Measurements from ENCODE around the gene FIGLA. TPM values are rescaled to one million over a fixed set of nuclear protein-coding genes. Genes with fewer than 3 reads are reported as not detected.

The FIGLA gene
- total and polyA plus RNA-seq, 10 donors, result 0.14 to 0.39 TPM; not detected in 8

- peaks cover 0 to 66% (median 6%) of the 10 kb centered on the region in 7 donors for H3K27me3 ChIP-seq (replicated peaks in 1 of 7)
- no peaks in the 10 kb centered on the region for H3K36me3 ChIP-seq
- 90 to 93% (median 92%) methylated on average over 3 of the region's 3 CpGs for WGBS, 5 donors
- no peak overlapping the region for H3K4me3 ChIP-seq
- no peak overlapping the region for H3K27ac ChIP-seq
- H3K4me1 ChIP-seq, result no peaks in the 10 kb centered on the region
- no peak for DNase-seq
- peaks cover 0 to 11% (median 0%) of the 10 kb centered on the region in 8 donors for H3K9me3 ChIP-seq
- TF ChIP-seq, protein P1, sequence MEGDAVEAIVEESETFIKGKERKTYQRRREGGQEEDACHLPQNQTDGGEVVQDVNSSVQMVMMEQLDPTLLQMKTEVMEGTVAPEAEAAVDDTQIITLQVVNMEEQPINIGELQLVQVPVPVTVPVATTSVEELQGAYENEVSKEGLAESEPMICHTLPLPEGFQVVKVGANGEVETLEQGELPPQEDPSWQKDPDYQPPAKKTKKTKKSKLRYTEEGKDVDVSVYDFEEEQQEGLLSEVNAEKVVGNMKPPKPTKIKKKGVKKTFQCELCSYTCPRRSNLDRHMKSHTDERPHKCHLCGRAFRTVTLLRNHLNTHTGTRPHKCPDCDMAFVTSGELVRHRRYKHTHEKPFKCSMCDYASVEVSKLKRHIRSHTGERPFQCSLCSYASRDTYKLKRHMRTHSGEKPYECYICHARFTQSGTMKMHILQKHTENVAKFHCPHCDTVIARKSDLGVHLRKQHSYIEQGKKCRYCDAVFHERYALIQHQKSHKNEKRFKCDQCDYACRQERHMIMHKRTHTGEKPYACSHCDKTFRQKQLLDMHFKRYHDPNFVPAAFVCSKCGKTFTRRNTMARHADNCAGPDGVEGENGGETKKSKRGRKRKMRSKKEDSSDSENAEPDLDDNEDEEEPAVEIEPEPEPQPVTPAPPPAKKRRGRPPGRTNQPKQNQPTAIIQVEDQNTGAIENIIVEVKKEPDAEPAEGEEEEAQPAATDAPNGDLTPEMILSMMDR (IDR thresholded peaks at IDR 0.05 in 8 of 11, conservative IDR thresholded peaks at IDR 0.05 in 3 of 11), result no peak
- TF ChIP-seq POLR2AphosphoS5 (IDR thresholded peaks at IDR 0.05) (no peak), POLR2A (IDR thresholded peaks at IDR 0.05) (no peak)
- intact Hi-C loops (cut with DNase I; ENCODE audit: low total_unique reads), result no loop called here
Observed at GRCh38 chr2:70776266-70776665, 14.2 kb downstream of the FIGLA start.

DNA sequence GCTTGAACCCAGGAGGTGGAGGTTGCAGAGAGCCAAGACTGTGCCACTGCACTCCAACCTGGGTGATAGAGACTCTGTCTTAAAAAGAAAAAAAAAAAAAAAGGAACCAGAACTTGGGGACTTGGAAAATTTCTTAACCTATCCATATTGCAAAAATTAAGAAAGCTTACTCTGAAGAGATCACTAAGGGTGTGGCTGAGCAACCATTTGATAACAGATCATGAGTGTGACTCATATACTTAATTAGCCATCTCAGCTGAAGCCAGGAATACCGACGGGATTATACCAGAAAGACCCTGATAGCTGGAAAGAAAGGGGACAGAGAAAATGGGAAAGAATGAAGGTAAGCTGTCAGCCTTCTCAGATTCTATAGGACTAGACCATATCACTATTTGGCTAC is 15.3 kb downstream of the FIGLA start:
- Histone ChIP-seq H3K4me3 (no peak overlapping the region), H3K4me1 (no peaks in the 10 kb centered on the region), H3K27ac (no peak overlapping the region), H3K27me3 (replicated peaks in 1 of 7) (peaks cover 0 to 66% (median 6%) of the 10 kb centered on the region in 7 donors), H3K9me3 (peaks cover 0 to 11% (median 0%) of the 10 kb centered on the region in 8 donors), H3K36me3 (no peaks in the 10 kb centered on the region)
- WGBS, 5 donors, result 71 to 91% (median 77%) methylated on average over 2 of the region's 2 CpGs
- no peak for TF ChIP-seq POLR2A (IDR thresholded peaks at IDR 0.05)
- TF ChIP-seq, protein P1 (IDR thresholded peaks at IDR 0.05 in 8 of 11, conservative IDR thresholded peaks at IDR 0.05 in 3 of 11), result no peak
- no peak for TF ChIP-seq POLR2AphosphoS5 (IDR thresholded peaks at IDR 0.05)
- no peak for DNase-seq
- intact Hi-C loops (cut with DNase I; ENCODE audit: low total_unique reads), result no loop called here

DNA sequence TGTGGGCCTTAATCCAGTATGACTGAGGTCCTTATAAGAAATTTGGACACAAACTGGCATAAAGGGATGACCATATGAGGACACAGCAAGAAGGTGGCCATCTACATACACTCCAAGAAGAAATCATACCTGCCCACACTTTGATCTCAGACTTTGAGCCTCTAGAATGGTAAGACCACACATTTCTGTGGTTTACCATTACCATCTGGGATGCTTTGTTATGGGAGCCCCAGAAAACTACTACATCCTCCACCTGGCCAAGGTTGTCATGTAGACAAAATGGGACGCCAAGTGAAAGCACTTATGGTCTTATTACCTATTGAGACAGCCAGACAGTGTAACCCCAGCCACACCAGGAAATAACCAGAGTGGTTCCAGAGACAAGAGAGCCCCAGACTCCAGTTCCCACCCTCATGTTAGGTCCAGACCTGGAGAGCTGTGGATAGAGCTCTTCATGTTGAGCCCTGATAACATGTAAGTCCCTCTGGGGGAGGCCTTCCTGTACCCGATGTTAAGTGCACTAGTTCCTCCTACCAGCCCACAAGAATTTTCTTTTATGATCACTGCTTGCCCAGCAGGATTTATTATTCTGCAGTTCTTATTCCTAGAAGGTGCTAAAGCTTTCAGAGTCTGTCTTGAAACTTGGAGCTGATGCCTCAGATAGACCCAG is 17.8 kb downstream of the FIGLA start:
- peaks cover 0 to 91% (median 13%) of the 10 kb centered on the region in 7 donors for H3K27me3 ChIP-seq (replicated peaks in 1 of 7)
- intact Hi-C loops (cut with DNase I; ENCODE audit: low total_unique reads), result no loop called here
- WGBS, 5 donors, result 55 to 68% (median 63%) methylated on average over 2 of the region's 2 CpGs

DNA sequence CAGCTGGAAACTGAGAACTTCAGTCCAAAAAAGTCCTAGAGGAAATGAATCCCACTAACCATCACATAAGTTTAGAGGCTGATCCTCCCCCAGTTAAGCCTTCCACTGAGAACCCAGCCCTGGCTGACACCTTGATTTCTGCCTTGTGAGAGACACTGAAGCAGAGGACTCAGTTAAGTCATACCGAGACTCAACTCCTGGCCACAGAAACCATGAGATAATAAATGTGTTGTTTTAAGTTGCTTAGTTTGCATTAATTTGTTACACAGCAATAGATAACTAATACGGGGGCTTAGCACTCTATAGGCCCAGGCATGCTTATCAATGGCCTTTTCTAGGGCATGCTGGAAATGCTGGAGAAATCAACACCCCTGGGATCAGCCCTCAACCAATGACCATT is 19.0 kb downstream of the FIGLA start:
- Histone ChIP-seq H3K4me3 (no peak overlapping the region), H3K27me3 (replicated peaks in 1 of 7) (peaks cover 0 to 98% (median 25%) of the 10 kb centered on the region in 7 donors), H3K27ac (no peak overlapping the region), H3K36me3 (no peaks in the 10 kb centered on the region), H3K9me3 (peaks cover 0 to 11% (median 0%) of the 10 kb centered on the region in 8 donors), H3K4me1 (peaks cover 9 to 16% (median 15%) of the 10 kb centered on the region in 6 donors)
- TF ChIP-seq POLR2AphosphoS5 (IDR thresholded peaks at IDR 0.05) (no peak), POLR2A (IDR thresholded peaks at IDR 0.05) (no peak)
- TF ChIP-seq, protein P1 (IDR thresholded peaks at IDR 0.05 in 8 of 11, conservative IDR thresholded peaks at IDR 0.05 in 3 of 11), result no peak
- 61 to 80% (median 77%) methylated on average over 2 of the region's 2 CpGs for whole genome bisulfite sequencing, 5 donors
- intact Hi-C loops (cut with DNase I; ENCODE audit: low total_unique reads), result no loop called here
- DNase-seq, result no peak

More for the DNA sequence above, 17.8 kb downstream of the FIGLA start:
- TF ChIP-seq, protein P1 (IDR thresholded peaks at IDR 0.05 in 8 of 11, conservative IDR thresholded peaks at IDR 0.05 in 3 of 11), result no peak
- TF ChIP-seq POLR2AphosphoS5 (IDR thresholded peaks at IDR 0.05), result no peak
- TF ChIP-seq POLR2A (IDR thresholded peaks at IDR 0.05), result no peak
- Histone ChIP-seq H3K36me3 (no peaks in the 10 kb centered on the region), H3K4me1 (peaks cover 3 to 4% (median 3%) of the 10 kb centered on the region in 6 donors), H3K9me3 (peaks cover 0 to 11% (median 0%) of the 10 kb centered on the region in 8 donors), H3K4me3 (no peak overlapping the region), H3K27ac (no peak overlapping the region)
- no peak for DNase-seq
